GM23338 (cell line): ENCODE results near the gene ACSF3. TPM values are rescaled to one million over a fixed set of nuclear protein-coding genes. Genes with fewer than 3 reads are reported as not detected.

Experiments used
- ATAC-seq: fragments of 200-7000 bp; cut with Tn5 transposase; 3 replicates; pipeline ENCODE4 v1.9.1; 2020
- DNase-seq: peaks from one replicate; pipeline ENCODE4 v3.0.0-alpha.2; 2015; ENCODE audit warnings: low spot score
- H2AFZ ChIP-seq: fragments of 200-600 bp; sonication (generic); 2 replicates; pipeline ENCODE4 v1.8.0; 2016; ENCODE audit warnings: antibody characterized with exemption, mild to moderate bottlenecking, moderate library complexity
- H3F3A ChIP-seq: fragments of 200-600 bp; sonication (generic); replicated peaks from 2 replicates; pipeline ENCODE4 v1.8.0; 2017; ENCODE audit warnings: antibody characterized with exemption, mixed run types, low read depth
- H3K27ac ChIP-seq: fragments of 200-600 bp; sonication (generic); 2 replicates; pipeline ENCODE4 v1.6.1; 2016; ENCODE audit warnings: low read depth
- H3K27me3 ChIP-seq: fragments of 200-600 bp; sonication (generic); 2 replicates; pipeline ENCODE4 v1.8.0; 2016; ENCODE audit warnings: mild to moderate bottlenecking, mixed run types, moderate library complexity; ENCODE audit not compliant: insufficient read depth
- H3K36me3 ChIP-seq: fragments of 200-600 bp; sonication (generic); 2 replicates; pipeline ENCODE4 v1.8.0; 2016; ENCODE audit warnings: mild to moderate bottlenecking; ENCODE audit not compliant: insufficient read depth
- H3K4me1 ChIP-seq: fragments of 200-600 bp; sonication (generic); 2 replicates; pipeline ENCODE4 v1.8.0; 2016; ENCODE audit warnings: mild to moderate bottlenecking, moderate library complexity; ENCODE audit not compliant: insufficient read depth
- H3K4me2 ChIP-seq: fragments of 200-600 bp; sonication (generic); 2 replicates; pipeline ENCODE4 v1.7.1; 2017; ENCODE audit warnings: mixed run types
- H3K4me3 ChIP-seq: fragments of 200-600 bp; sonication (generic); 2 replicates; pipeline ENCODE4 v1.6.1; 2016; ENCODE audit warnings: mixed run types
- H3K79me2 ChIP-seq: fragments of 200-600 bp; sonication (generic); replicated peaks from 2 replicates; pipeline ENCODE4 v1.8.0; 2017; ENCODE audit warnings: mild to moderate bottlenecking; ENCODE audit not compliant: insufficient read depth
- H3K9me2 ChIP-seq: fragments of 200-600 bp; sonication (generic); 2 replicates; pipeline ENCODE4 v1.8.0; 2017; ENCODE audit not compliant: insufficient read depth
- H4K20me1 ChIP-seq: fragments of 200-600 bp; sonication (generic); replicated peaks from 2 replicates; pipeline ENCODE4 v1.8.0; 2017; ENCODE audit warnings: mild to moderate bottlenecking; ENCODE audit not compliant: insufficient read depth
- H3K27ac Mint-ChIP-seq: 2 replicates; pipeline ENCODE4 v1.8.0; 2020; ENCODE audit warnings: inconsistent platforms, mild to moderate bottlenecking, moderate library complexity, mixed read lengths
- H3K27me3 Mint-ChIP-seq: 3 replicates; pipeline ENCODE4 v1.8.0; 2022; ENCODE audit warnings: low read depth, mild to moderate bottlenecking, moderate library complexity, mixed read lengths, inconsistent platforms; ENCODE audit not compliant: insufficient read depth, poor library complexity
- H3K36me3 Mint-ChIP-seq: 3 replicates; pipeline ENCODE4 v1.8.0; 2021; ENCODE audit warnings: low read depth, mild to moderate bottlenecking, inconsistent platforms, moderate library complexity, mixed read lengths
- H3K4me1 Mint-ChIP-seq: 3 replicates; pipeline ENCODE4 v1.8.0; 2020; ENCODE audit warnings: mild to moderate bottlenecking, inconsistent platforms, mixed read lengths
- H3K4me3 Mint-ChIP-seq: 3 replicates; pipeline ENCODE4 v1.8.0; 2021; ENCODE audit warnings: moderate library complexity, mild to moderate bottlenecking, inconsistent platforms, mixed read lengths
- H3K9me3 Mint-ChIP-seq: 3 replicates; pipeline ENCODE4 v1.8.0; 2020; ENCODE audit warnings: moderate library complexity, mild to moderate bottlenecking, inconsistent platforms, mixed read lengths
- CREB1 ChIP-seq: fragments of 250-450 bp; sonication (Bioruptor Pico); IDR thresholded peaks from 2 replicates; pipeline ENCODE4 v1.5.0; 2020; ENCODE audit warnings: low read depth, mild to moderate bottlenecking, moderate library complexity
- EZH2 ChIP-seq: fragments of 200-600 bp; sonication (generic); IDR thresholded peaks from one replicate; pipeline ENCODE4 v1.8.0; 2017; ENCODE audit warnings: antibody characterized with exemption, mild to moderate bottlenecking, low read depth; ENCODE audit not compliant: unreplicated experiment
- EZH2phosphoT487 ChIP-seq: fragments of 200-600 bp; sonication (generic); IDR thresholded peaks from one replicate; pipeline ENCODE4 v1.8.1; 2018; ENCODE audit warnings: antibody characterized with exemption; ENCODE audit not compliant: unreplicated experiment
- JUNB ChIP-seq: IDR thresholded peaks from one replicate; pipeline ENCODE4 v1.6.1; 2016; ENCODE audit warnings: antibody characterized with exemption; ENCODE audit not compliant: unreplicated experiment
- NANOG ChIP-seq: IDR thresholded peaks from 2 replicates; pipeline ENCODE4 v1.6.1; 2016; ENCODE audit warnings: antibody characterized with exemption, borderline replicate concordance
- POLR2AphosphoS5 ChIP-seq: IDR thresholded peaks from 2 replicates; pipeline ENCODE4 v1.6.1; 2016; ENCODE audit warnings: antibody characterized with exemption, low read depth
- STAT1 ChIP-seq: IDR thresholded peaks from one replicate; pipeline ENCODE4 v1.6.1; 2016; ENCODE audit warnings: antibody characterized with exemption; ENCODE audit not compliant: unreplicated experiment
- ZNF114 ChIP-seq: fragments of 250-450 bp; sonication (Bioruptor Pico); IDR thresholded peaks from 2 replicates; pipeline ENCODE4 v1.5.0; 2020; ENCODE audit warnings: mild to moderate bottlenecking, moderate library complexity
- ZNF462 ChIP-seq: fragments of 250-450 bp; sonication (Bioruptor Pico); IDR thresholded peaks from 2 replicates; pipeline ENCODE4 v1.5.0; 2020; ENCODE audit warnings: mild to moderate bottlenecking, moderate library complexity
- polyA plus RNA-seq: library from polyadenylated mRNA; unstranded; fragments of >200 nt; fragmentation: Nextera tagmentation; extraction: Ambion mirVana; gene quantifications from 2 replicates; pipeline ENCODE4 v1.2.1, GENCODE V29; 2016
- total RNA-seq: library from RNA; depleted of rRNA; stranded (reverse); fragments of >200 nt; shearing (Covaris generic); gene quantifications from 2 replicates; pipeline ENCODE4 v1.2.3, GENCODE V29; 2014
- TF ChIP-seq, protein P1 (sequence below): IDR thresholded peaks from one replicate; pipeline ENCODE4 v1.6.1; 2018; ENCODE audit warnings: antibody characterized with exemption; ENCODE audit not compliant: unreplicated experiment
- TF ChIP-seq, protein P2 (sequence below), 2 experiments: fragments of 200-600 bp in 1 of 2; sonication (generic) in 1 of 2; conservative IDR thresholded peaks; 2 replicates each; pipeline versions ENCODE4 v1.5.1 to v1.6.1; 2016 to 2017; ENCODE audit warnings: antibody characterized with exemption in 2 of 2, low read depth in 2 of 2, mild to moderate bottlenecking in 2 of 2, moderate library complexity in 1 of 2
- TF ChIP-seq, protein P3 (sequence below): IDR thresholded peaks from 2 replicates; pipeline ENCODE4 v1.6.1; 2016; ENCODE audit warnings: antibody characterized with exemption

ACSF3 gene
- total and polyA plus RNA-seq, 2 experiments from 2014 or later: 12.8 to 23.1 TPM

DNA sequence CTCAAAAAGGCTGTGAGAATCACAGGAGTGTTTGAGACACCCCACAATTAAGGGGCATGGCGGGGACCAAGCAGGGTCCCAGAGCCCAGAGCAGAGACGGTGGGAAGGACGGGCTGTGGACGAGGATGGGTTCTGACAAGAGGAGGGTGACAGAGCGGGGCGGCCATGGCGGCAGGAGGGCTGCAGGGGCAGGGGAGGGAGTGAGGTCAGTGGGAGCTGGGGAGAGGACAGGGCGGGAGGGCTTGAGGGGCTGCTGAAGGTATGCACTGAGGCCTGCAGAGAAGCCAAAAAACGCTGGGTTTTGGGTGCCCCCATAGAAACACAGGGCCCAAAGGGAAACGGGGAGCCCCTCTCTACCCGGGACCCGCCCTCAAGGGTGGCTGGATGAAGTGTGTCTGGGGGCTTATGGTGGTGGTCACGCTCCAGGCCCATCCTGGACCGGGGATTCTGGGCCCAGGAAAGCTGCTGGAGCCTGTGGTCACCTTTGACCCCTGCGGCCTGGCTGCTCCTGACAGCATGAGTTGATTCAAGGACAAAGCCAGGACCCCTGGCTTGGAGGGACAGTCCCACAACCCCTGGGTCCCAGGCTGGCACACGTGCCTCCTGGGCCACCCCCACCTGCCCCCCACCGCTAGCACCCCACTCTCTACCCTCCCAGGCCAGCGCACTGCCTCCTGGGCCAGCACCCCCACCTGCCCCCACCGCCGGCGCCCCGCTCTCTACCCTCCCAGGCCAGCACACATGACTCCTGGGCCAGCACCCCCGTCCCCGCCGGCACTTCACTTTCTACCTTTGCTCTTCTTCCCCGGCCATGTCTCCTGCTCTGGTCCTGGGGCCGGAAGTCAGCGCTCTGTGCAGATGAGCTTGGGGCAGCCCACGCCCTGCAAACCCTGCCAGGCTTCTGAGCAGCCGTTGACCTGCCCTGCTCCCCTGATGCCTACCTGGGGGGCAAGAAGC lies 31.0 kb upstream of the ACSF3 start:
- no peaks in the 10 kb centered on the region for H3K9me3 Mint-ChIP-seq
- no peaks in the 10 kb centered on the region for H3K79me2 ChIP-seq
- no peaks in the 10 kb centered on the region for H3K36me3 ChIP-seq
- peaks cover 4% of the 10 kb centered on the region for H3K27me3 Mint-ChIP-seq
- H4K20me1 ChIP-seq: no peaks in the 10 kb centered on the region
- TF ChIP-seq STAT1: no peak
- no peak for TF ChIP-seq ZNF462 (CRISPR knock-in tag)
- no peak for TF ChIP-seq JUNB
- TF ChIP-seq NANOG: no peak
- TF ChIP-seq, protein P1, sequence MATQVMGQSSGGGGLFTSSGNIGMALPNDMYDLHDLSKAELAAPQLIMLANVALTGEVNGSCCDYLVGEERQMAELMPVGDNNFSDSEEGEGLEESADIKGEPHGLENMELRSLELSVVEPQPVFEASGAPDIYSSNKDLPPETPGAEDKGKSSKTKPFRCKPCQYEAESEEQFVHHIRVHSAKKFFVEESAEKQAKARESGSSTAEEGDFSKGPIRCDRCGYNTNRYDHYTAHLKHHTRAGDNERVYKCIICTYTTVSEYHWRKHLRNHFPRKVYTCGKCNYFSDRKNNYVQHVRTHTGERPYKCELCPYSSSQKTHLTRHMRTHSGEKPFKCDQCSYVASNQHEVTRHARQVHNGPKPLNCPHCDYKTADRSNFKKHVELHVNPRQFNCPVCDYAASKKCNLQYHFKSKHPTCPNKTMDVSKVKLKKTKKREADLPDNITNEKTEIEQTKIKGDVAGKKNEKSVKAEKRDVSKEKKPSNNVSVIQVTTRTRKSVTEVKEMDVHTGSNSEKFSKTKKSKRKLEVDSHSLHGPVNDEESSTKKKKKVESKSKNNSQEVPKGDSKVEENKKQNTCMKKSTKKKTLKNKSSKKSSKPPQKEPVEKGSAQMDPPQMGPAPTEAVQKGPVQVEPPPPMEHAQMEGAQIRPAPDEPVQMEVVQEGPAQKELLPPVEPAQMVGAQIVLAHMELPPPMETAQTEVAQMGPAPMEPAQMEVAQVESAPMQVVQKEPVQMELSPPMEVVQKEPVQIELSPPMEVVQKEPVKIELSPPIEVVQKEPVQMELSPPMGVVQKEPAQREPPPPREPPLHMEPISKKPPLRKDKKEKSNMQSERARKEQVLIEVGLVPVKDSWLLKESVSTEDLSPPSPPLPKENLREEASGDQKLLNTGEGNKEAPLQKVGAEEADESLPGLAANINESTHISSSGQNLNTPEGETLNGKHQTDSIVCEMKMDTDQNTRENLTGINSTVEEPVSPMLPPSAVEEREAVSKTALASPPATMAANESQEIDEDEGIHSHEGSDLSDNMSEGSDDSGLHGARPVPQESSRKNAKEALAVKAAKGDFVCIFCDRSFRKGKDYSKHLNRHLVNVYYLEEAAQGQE: no peak
- TF ChIP-seq, protein P2, sequence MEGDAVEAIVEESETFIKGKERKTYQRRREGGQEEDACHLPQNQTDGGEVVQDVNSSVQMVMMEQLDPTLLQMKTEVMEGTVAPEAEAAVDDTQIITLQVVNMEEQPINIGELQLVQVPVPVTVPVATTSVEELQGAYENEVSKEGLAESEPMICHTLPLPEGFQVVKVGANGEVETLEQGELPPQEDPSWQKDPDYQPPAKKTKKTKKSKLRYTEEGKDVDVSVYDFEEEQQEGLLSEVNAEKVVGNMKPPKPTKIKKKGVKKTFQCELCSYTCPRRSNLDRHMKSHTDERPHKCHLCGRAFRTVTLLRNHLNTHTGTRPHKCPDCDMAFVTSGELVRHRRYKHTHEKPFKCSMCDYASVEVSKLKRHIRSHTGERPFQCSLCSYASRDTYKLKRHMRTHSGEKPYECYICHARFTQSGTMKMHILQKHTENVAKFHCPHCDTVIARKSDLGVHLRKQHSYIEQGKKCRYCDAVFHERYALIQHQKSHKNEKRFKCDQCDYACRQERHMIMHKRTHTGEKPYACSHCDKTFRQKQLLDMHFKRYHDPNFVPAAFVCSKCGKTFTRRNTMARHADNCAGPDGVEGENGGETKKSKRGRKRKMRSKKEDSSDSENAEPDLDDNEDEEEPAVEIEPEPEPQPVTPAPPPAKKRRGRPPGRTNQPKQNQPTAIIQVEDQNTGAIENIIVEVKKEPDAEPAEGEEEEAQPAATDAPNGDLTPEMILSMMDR (conservative IDR thresholded peaks at IDR 0.05; ENCODE audit: low read depth in 2 of 2): no peak
- TF ChIP-seq EZH2: no peak
- TF ChIP-seq POLR2AphosphoS5: no peak
- TF ChIP-seq EZH2phosphoT487: no peak
- TF ChIP-seq, protein P3, sequence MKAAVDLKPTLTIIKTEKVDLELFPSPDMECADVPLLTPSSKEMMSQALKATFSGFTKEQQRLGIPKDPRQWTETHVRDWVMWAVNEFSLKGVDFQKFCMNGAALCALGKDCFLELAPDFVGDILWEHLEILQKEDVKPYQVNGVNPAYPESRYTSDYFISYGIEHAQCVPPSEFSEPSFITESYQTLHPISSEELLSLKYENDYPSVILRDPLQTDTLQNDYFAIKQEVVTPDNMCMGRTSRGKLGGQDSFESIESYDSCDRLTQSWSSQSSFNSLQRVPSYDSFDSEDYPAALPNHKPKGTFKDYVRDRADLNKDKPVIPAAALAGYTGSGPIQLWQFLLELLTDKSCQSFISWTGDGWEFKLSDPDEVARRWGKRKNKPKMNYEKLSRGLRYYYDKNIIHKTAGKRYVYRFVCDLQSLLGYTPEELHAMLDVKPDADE: no peak
- no peak for TF ChIP-seq CREB1 (CRISPR knock-in tag)
- TF ChIP-seq ZNF114 (CRISPR knock-in tag): no peak
- no peaks in the 10 kb centered on the region for H3K4me1 ChIP-seq
- no peak overlapping the region for H3K27ac ChIP-seq
- no peak overlapping the region for H2AFZ ChIP-seq
- H3K36me3 Mint-ChIP-seq: no peaks in the 10 kb centered on the region
- no peaks in the 10 kb centered on the region for H3F3A ChIP-seq
- no peak overlapping the region for H3K4me3 ChIP-seq
- no peak overlapping the region for H3K27ac Mint-ChIP-seq
- no peaks in the 10 kb centered on the region for H3K27me3 ChIP-seq
- ATAC-seq (no peak), DNase-seq (no peak)
- H3K4me2 ChIP-seq: no peak overlapping the region
- H3K9me2 ChIP-seq: no peaks in the 10 kb centered on the region
- no peak overlapping the region for H3K4me3 Mint-ChIP-seq
- H3K4me1 Mint-ChIP-seq: no peaks in the 10 kb centered on the region
